H1 (cell line): Measurements from ENCODE around the gene OR12D3. TPM values are rescaled to one million over a fixed set of nuclear protein-coding genes. Genes with fewer than 3 reads are reported as not detected.
A peak's percentile ranks its signal among the peaks of the same experiment; 100 is the strongest.

Experiments used
- CTCF ChIA-PET: fragments of 300-600 bp; sonication (Branson Sonifier 250); formaldehyde crosslinking; loops from one replicate; lab custom pipeline; 2021; ENCODE audit not compliant: partially characterized antibody; lab: Charles Lee
- POLR2A ChIA-PET: fragments of 300-600 bp; sonication (Branson Sonifier 250); formaldehyde crosslinking; loops from one replicate; lab custom pipeline; 2021; ENCODE audit warnings: inconsistent platforms; ENCODE audit not compliant: partially characterized antibody; lab: Charles Lee
- DNase-seq, 2 experiments: peaks; one replicate each; pipeline versions ENCODE4 v3.0.0 to v3.0.0-alpha.2; 2010 to 2022; ENCODE audit warnings: low spot score in 2 of 2, low read depth in 1 of 2, mixed read lengths in 1 of 2
- FAIRE-seq: peaks from 2 replicates; lab custom pipeline; 2011; peaks lifted over from hg19 to GRCh38; lab: Jason Lieb, UNC
- H2AFZ ChIP-seq: 2 replicates; pipeline ENCODE4 v1.8.1; 2012; ENCODE audit warnings: low read length, inconsistent platforms
- H2AK5ac ChIP-seq: 2 replicates; pipeline ENCODE4 v1.6.1; 2013; ENCODE audit warnings: low read depth, low read length
- H2BK120ac ChIP-seq: replicated peaks from 2 replicates; pipeline ENCODE3; 2013; ENCODE audit warnings: low read depth, low read length, inconsistent platforms
- H2BK12ac ChIP-seq: 2 replicates; pipeline ENCODE4 v1.6.1; 2013; ENCODE audit warnings: low read depth, low read length
- H2BK15ac ChIP-seq: 2 replicates; pipeline ENCODE4 v1.6.1; 2013; ENCODE audit warnings: low read length
- H2BK20ac ChIP-seq: 2 replicates; pipeline ENCODE4 v1.6.1; 2013; ENCODE audit warnings: low read length
- H2BK5ac ChIP-seq: 2 replicates; pipeline ENCODE4 v1.6.1; 2013; ENCODE audit warnings: low read depth, low read length
- H3K14ac ChIP-seq: 2 replicates; pipeline ENCODE4 v1.6.1; 2013; ENCODE audit warnings: inconsistent platforms; ENCODE audit not compliant: insufficient read length
- H3K18ac ChIP-seq: 2 replicates; pipeline ENCODE4 v1.6.1; 2013; ENCODE audit warnings: low read length; ENCODE audit errors: extremely low read depth
- H3K23ac ChIP-seq: 2 replicates; pipeline ENCODE4 v1.6.1; 2013; ENCODE audit warnings: inconsistent platforms; ENCODE audit not compliant: insufficient read length
- H3K23me2 ChIP-seq: 2 replicates; pipeline ENCODE4 v1.6.1; 2013; ENCODE audit warnings: low read depth, low read length
- H3K27ac ChIP-seq: 2 replicates; pipeline ENCODE4 v1.6.1; 2011; ENCODE audit warnings: low read depth, low read length, inconsistent platforms
- H3K27me3 ChIP-seq, 4 experiments: replicated peaks in 1 of 4; 1 replicate in 1 of 4; 2 replicates in 3 of 4; pipeline versions ENCODE4 v1.6.1 to v1.8.1; 2011 to 2013; ENCODE audit warnings: low read length in 3 of 4, mild to moderate bottlenecking in 3 of 4, inconsistent platforms in 2 of 4, mixed read lengths in 2 of 4, moderate library complexity in 1 of 4; ENCODE audit not compliant: control insufficient read depth in 3 of 4, insufficient read depth in 3 of 4; ENCODE audit errors: extremely low read depth in 1 of 4
- H3K36me3 ChIP-seq, 4 experiments: 2 replicates each; pipeline versions ENCODE4 v1.6.1 to v1.8.1; 2011 to 2013; ENCODE audit warnings: mild to moderate bottlenecking in 4 of 4, low read length in 3 of 4, moderate library complexity in 2 of 4, control low read depth in 1 of 4, inconsistent platforms in 1 of 4; ENCODE audit not compliant: insufficient read depth in 4 of 4, control insufficient read depth in 2 of 4
- H3K4ac ChIP-seq: replicated peaks from 2 replicates; pipeline ENCODE3; 2013; ENCODE audit warnings: low read length, low read depth, mixed read lengths, inconsistent platforms; ENCODE audit not compliant: insufficient read length
- H3K4me1 ChIP-seq, 4 experiments: replicated peaks in 1 of 4; 1 replicate in 1 of 4; 2 replicates in 3 of 4; pipeline versions ENCODE4 v1.6.1 to v1.8.1; 2011 to 2013; ENCODE audit warnings: low read length in 3 of 4, inconsistent platforms in 2 of 4, mixed read lengths in 1 of 4; ENCODE audit not compliant: insufficient read depth in 4 of 4, control insufficient read depth in 3 of 4
- H3K4me2 ChIP-seq, 2 experiments: 2 replicates each; pipeline versions ENCODE4 v1.6.1 to v1.8.1; 2011 to 2013; ENCODE audit warnings: low read depth in 2 of 2, low read length in 2 of 2, control low read depth in 1 of 2, inconsistent platforms in 1 of 2, mild to moderate bottlenecking in 1 of 2; ENCODE audit not compliant: insufficient read depth in 1 of 2
- H3K4me3 ChIP-seq, 4 experiments: fragments of 200-600, 300-600 bp in 1 of 4; sonication (generic), shearing (Covaris generic), sonication (Bioruptor Twin) in 1 of 4; 2 replicates each; pipeline versions ENCODE4 v1.5.1 to v1.8.1; 2011 to 2016; ENCODE audit warnings: low read length in 4 of 4, low read depth in 3 of 4, control low read depth in 2 of 4, inconsistent platforms in 2 of 4, mild to moderate bottlenecking in 2 of 4, mixed read lengths in 1 of 4, moderate library complexity in 1 of 4; ENCODE audit not compliant: insufficient read depth in 2 of 4; ENCODE audit errors: extremely low read depth in 1 of 4
- H3K56ac ChIP-seq: replicated peaks from 2 replicates; pipeline ENCODE3; 2013; ENCODE audit warnings: low read depth, mild to moderate bottlenecking, mixed read lengths, low read length, inconsistent platforms; ENCODE audit not compliant: insufficient read length
- H3K79me1 ChIP-seq: 2 replicates; pipeline ENCODE4 v1.6.1; 2013; ENCODE audit warnings: low read depth, low read length, control low read depth
- H3K79me2 ChIP-seq, 2 experiments: 2 replicates each; pipeline versions ENCODE4 v1.6.1 to v1.8.1; 2012 to 2013; ENCODE audit warnings: low read length in 2 of 2, mild to moderate bottlenecking in 2 of 2, inconsistent platforms in 1 of 2; ENCODE audit not compliant: insufficient read depth in 2 of 2, control insufficient read depth in 1 of 2
- H3K9ac ChIP-seq, 4 experiments: replicated peaks in 1 of 4; 1 replicate in 1 of 4; 2 replicates in 3 of 4; pipeline versions ENCODE4 v1.6.1 to v1.8.1; 2011 to 2013; ENCODE audit warnings: low read depth in 3 of 4, low read length in 3 of 4, control low read depth in 2 of 4, mild to moderate bottlenecking in 2 of 4, moderate library complexity in 2 of 4, inconsistent platforms in 1 of 4; ENCODE audit errors: extremely low read depth in 1 of 4
- H3K9me3 ChIP-seq, 2 experiments: 2 replicates each; pipeline versions ENCODE4 v1.6.1 to v1.8.1; 2012 to 2013; ENCODE audit warnings: mild to moderate bottlenecking in 2 of 2, moderate library complexity in 2 of 2, control low read depth in 1 of 2, inconsistent platforms in 1 of 2, low read depth in 1 of 2, low read length in 1 of 2, mixed read lengths in 1 of 2; ENCODE audit not compliant: insufficient read depth in 2 of 2
- H4K20me1 ChIP-seq, 2 experiments: replicated peaks in 1 of 2; 2 replicates each; pipeline versions ENCODE3 to v1.8.1; 2011 to 2013; ENCODE audit warnings: inconsistent platforms in 2 of 2, low read length in 2 of 2, mild to moderate bottlenecking in 1 of 2; ENCODE audit not compliant: insufficient read depth in 2 of 2, control insufficient read depth in 1 of 2
- H4K5ac ChIP-seq: 2 replicates; pipeline ENCODE4 v1.6.1; 2013; ENCODE audit warnings: low read length, low read depth, mixed read lengths, inconsistent platforms; ENCODE audit not compliant: insufficient read length
- H4K8ac ChIP-seq: 2 replicates; pipeline ENCODE4 v1.8.0; 2013; ENCODE audit warnings: mild to moderate bottlenecking, moderate library complexity, low read length, inconsistent platforms; ENCODE audit not compliant: insufficient read depth; ENCODE audit errors: extremely low read depth
- H4K91ac ChIP-seq: replicated peaks from 2 replicates; pipeline ENCODE3; 2013; ENCODE audit warnings: low read length, mixed read lengths, inconsistent platforms; ENCODE audit not compliant: insufficient read length
- CTCF ChIP-seq, 3 experiments: IDR thresholded peaks; 1 replicate in 2 of 3; 2 replicates in 1 of 3; pipeline versions ENCODE4 v1.5.1 to v1.6.1; 2011; ENCODE audit warnings: low read length in 3 of 3, mild to moderate bottlenecking in 3 of 3, inconsistent platforms in 2 of 3, low read depth in 1 of 3, moderate library complexity in 1 of 3; ENCODE audit not compliant: insufficient read depth in 1 of 3; ENCODE audit errors: control extremely low read depth in 1 of 3
- RAD21 ChIP-seq, 2 experiments: IDR thresholded peaks in 1 of 2; conservative IDR thresholded peaks in 1 of 2; 2 replicates each; pipeline ENCODE4 v1.6.1; 2011; ENCODE audit warnings: low read depth in 2 of 2, low read length in 2 of 2, improper control_type of control experiment in 1 of 2, inconsistent platforms in 1 of 2, mild to moderate bottlenecking in 1 of 2, moderate library complexity in 1 of 2
- SAP30 ChIP-seq: fragments of 300-600 bp; sonication (generic); IDR thresholded peaks from 2 replicates; pipeline ENCODE4 v1.7.1; 2012; ENCODE audit warnings: low read length, moderate library complexity, mild to moderate bottlenecking, inconsistent platforms; ENCODE audit not compliant: insufficient read depth, insufficient replicate concordance
- WGBS, 2 experiments: shearing (Covaris generic) in 1 of 2; methylation state at CpG; one replicate each; pipeline versions ENCODE4 v1.1.6 to v1.1.7; 2013 to 2015; ENCODE audit warnings: low lambda C conversion rate in 2 of 2, mixed read lengths in 2 of 2, inconsistent platforms in 1 of 2, low coverage in 1 of 2, missing lambda C conversion rate in 1 of 2; ENCODE audit not compliant: insufficient replicate concordance in 2 of 2, insufficient coverage in 1 of 2, insufficient read length in 1 of 2; ENCODE audit errors: extremely low coverage in 1 of 2, missing lambda C conversion rate in 1 of 2; 5-methylcytosine and 5-hydroxymethylcytosine counted together
- polyA plus RNA-seq, 7 experiments: library from polyadenylated mRNA; depleted of rRNA in 3 of 7; stranded (reverse) in 5 of 7; unstranded in 2 of 7; fragments of >200 nt in 5 of 7; fragments of 200-250 nt in 2 of 7; gene quantifications; 1 replicate in 5 of 7; 2 replicates in 1 of 7; 4 replicates in 1 of 7; pipeline versions ENCODE4 v1.2.1 to v1.2.3, GENCODE V29; 2011 to 2013; ENCODE audit warnings: missing spikeins in 2 of 7, mixed read lengths in 2 of 7
- total RNA-seq: library from RNA; stranded (reverse); fragmentation: NEBNext Ultra II Directional; extraction: Animal tissue kit (Norgen Biotek cat#: 25700); gene quantifications from 2 replicates; pipeline ENCODE4 v1.2.1, GENCODE V29; 2021

Gene OR12D3
- total and polyA plus RNA-seq, 2 of the 8 experiments (the other 6 are each of a cell fraction or from before 2014, with no cell fraction given), result not detected

DNA sequence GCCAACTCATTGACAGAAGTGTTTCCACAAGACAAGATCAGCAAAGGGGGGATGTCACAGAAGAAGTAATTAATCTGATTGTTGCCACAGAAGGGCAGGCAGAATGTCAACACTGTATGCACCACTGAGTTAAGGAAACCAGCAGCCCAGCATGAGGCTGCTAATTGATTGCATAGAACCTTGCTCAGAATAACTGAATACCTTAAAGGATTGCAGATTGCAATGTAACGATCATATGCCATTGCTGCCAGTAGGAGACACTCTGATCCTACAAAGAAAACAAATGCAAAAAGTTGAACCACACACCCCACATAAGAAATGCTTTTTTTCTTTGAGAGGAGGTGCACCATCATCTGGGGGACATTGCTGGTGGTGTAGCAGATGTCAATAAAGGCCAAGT lies 19.5 kb downstream of the OR12D3 start:
- no peak overlapping the region for H3K9ac ChIP-seq
- H3K79me1 ChIP-seq, result no peaks in the 10 kb centered on the region
- H3K4me3 ChIP-seq, result no peak overlapping the region
- H3K23ac ChIP-seq, result no peak overlapping the region
- peaks cover 0 to 2% (median 0%) of the 10 kb centered on the region in 4 experiments; a peak in 1 of 7 replicates for H3K4me1 ChIP-seq
- no peak overlapping the region for H2BK20ac ChIP-seq
- H3K4me2 ChIP-seq, result no peak overlapping the region
- no peak overlapping the region for H2BK120ac ChIP-seq
- H4K5ac ChIP-seq, result no peak overlapping the region
- H3K4ac ChIP-seq, result no peak overlapping the region
- no peak overlapping the region for H3K56ac ChIP-seq
- 71% methylated on average over 1 of the region's 1 CpG; no CpG with 5 or more reads in 1 of the 2 experiments for WGBS, 2 experiments
- H3K18ac ChIP-seq, result no peak overlapping the region
- H3K79me2 ChIP-seq, result no peaks in the 10 kb centered on the region
- H4K20me1 ChIP-seq, result no peaks in the 10 kb centered on the region
- H3K27me3 ChIP-seq, result no peaks in the 10 kb centered on the region
- no peaks in the 10 kb centered on the region for H3K9me3 ChIP-seq
- H2AK5ac ChIP-seq, result no peak overlapping the region
- TF ChIP-seq RAD21 (IDR thresholded peaks at IDR 0.05 in 1 of 2, conservative IDR thresholded peaks at IDR 0.05 in 1 of 2; ENCODE audit: low read depth in 2 of 2, low read length in 2 of 2) (peak; percentile 54 to 57), CTCF (IDR thresholded peaks at IDR 0.05; ENCODE audit: control extremely low read depth in 1 of 3, insufficient read depth in 1 of 3, low read depth in 1 of 3, low read length in 3 of 3) (peak in 2 of 3 experiments; percentile 15 to 43; a peak in 2 of 4 replicates), SAP30 (no peak)
- TF ChIP-seq, all 59 proteins: peak for 2
- no peak overlapping the region for H3K27ac ChIP-seq
- H3K14ac ChIP-seq, result no peak overlapping the region
- H4K91ac ChIP-seq, result no peak overlapping the region
- H2BK15ac ChIP-seq, result no peak overlapping the region
- no peak overlapping the region for H4K8ac ChIP-seq
- no peak overlapping the region for H2BK5ac ChIP-seq
- DNase-seq, result no peak
- ChIA-PET POLR2A (no interaction called here), CTCF (interaction anchor here (0.8 kb wide), 1 partner anchor 59 kb away, joined by 3 read pairs; the partner anchor contains the start of gene OR12D1)
- no peaks in the 10 kb centered on the region for H3K36me3 ChIP-seq
- H3K23me2 ChIP-seq, result no peaks in the 10 kb centered on the region
- peak; percentile 45 for FAIRE-seq
- no peak overlapping the region for H2BK12ac ChIP-seq
- no peak overlapping the region for H2AFZ ChIP-seq
